T-helper 1 cell treated with Interleukin-12 subunit alpha and Interleukin-12 subunit beta and Interleukin-4 antibody, amounts not matched to agents 30 ng/mL and 1 ng/mL, for 36 hours (primary cell): ENCODE results near the gene FOXL2. TPM values are rescaled to one million over a fixed set of nuclear protein-coding genes. Genes with fewer than 3 reads are reported as not detected.

ENCODE experiments used
- intact Hi-C: fragments of 100-400 bp; cut with micrococcal nuclease; formaldehyde crosslinking; loops from one replicate; pipeline ENCODE4 v1.15.1; 2024
- total RNA-seq: library from RNA; stranded (reverse); gene quantifications from 2 replicates; pipeline ENCODE4 v1.2.3, GENCODE V29; 2022

Gene FOXL2
- total RNA-seq, 1 donor from 2014 or later, result not detected

DNA sequence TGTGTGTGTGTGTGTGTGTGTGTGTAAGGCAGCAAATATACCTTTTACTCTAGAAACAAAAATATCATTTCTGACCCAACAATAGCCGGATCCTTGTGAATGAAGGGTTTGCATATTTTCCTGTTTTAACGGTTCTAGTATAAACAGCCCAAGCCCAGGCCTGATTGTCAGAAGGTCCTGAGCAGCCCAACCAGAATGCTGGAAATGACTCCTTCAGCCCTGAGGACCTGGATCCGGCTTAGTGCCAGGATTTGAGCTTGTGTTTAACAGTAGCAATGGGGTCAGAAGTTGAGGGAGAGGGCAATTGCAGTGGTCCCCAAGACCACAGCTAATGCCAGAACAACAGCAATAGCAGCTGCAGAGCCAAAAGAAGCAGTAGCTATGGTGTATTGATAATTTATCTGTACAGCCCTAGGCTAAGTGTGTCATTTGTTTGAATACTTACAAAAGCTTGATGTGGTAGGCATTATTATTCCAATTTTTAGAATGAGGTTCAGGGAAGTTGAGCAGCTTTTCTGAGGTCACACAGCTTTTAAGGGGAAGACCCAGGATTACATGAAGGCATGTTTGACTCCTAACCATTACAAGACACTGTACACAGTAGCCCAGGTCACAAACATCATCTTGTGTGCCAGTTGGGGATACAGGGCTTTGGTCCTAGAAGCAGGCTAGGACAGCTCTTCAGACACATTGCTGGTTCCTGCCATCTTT, 12.8 kb downstream of the FOXL2 start:
- intact Hi-C loops, result no loop called here

DNA sequence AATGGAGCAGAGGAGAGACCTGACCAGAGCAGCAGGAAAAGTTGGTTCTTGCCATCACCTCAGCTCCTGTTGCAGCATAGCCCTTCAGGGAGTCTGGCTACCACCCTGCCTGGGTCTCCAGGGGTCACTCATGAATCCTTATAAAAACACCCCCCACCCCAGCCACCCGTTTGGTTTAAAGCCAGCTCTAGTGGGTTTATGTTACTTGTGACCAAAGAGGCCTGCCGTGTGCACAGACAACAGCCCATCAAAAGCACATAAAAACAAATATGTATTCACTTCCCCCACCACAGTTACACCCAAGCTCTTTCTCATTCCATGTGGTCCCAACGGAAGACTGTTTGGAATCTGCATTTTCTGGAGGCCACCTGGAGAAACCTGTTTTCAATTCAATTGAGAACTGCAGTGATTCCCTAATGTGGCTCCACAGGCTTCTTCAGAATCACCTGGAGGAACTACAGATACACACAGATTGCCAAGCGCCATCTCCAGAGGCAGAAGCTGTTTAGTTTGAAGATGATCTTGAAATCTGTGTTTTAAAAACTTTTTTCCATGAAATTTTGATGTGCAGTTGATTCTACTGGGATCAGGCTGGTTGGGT, 13.8 kb downstream of the FOXL2 start:
- intact Hi-C loops, result no loop called here

DNA sequence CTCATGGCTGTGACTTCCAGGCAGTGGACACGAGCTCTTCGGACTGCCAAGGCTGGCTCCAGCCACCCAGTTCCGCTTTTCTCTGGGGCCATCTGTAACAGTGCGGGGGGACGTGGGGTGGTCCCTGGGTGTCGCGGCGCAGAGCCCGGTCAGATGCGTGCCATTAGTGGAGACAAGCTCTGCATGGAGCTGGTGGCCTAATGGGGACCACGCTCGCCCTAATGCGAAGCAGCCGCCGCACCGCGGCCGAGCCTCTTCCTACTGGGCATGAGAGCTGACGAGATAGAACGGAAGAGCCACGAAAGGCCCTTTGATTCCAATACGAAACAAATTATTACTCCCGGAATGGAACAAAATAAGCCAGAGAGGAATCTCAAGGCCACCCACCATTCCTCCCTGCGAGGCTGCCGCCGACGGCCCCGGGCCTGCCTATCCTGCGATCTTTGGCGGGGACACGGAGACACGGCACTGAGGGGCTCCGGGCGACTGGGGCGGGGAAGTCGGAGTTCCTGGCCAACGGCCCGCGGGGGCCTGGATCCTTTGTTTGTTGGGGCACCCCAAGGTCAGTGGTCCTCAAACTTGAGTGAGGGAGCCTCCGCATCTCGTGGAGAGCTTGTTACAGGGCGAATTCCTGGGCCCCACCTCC, 18.1 kb downstream of the FOXL2 start:
- intact Hi-C loops, result no loop called here

DNA sequence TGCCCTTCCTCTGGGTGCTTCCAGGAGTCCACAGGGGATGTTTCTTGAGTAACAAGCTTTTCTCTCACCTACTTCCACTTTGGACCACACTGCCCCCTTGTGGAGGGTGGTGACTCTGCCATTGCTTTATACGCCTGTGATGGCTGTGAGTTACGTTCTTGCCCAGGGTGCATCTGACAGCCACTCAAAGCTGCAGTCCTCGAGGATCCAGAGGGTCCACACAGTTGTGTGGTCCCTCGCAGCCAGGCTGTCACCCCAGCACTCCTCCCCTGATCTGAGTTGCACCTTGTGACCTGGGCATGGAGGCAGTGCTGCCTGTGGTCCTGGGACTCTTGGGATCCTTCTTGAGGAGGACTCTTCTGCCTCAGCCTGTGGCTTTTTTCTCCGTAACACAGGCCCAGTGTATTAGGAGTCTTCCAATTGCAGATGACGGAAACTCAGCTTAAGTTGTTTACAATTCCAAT, 23.4 kb downstream of the FOXL2 start:
- intact Hi-C loops, result loop anchor here (1.0 to 2.0 kb wide), 8 partner anchors 89 to 855 kb away; partner anchors contain the start of genes ARMC8, CEP70 and PIK3CB

DNA sequence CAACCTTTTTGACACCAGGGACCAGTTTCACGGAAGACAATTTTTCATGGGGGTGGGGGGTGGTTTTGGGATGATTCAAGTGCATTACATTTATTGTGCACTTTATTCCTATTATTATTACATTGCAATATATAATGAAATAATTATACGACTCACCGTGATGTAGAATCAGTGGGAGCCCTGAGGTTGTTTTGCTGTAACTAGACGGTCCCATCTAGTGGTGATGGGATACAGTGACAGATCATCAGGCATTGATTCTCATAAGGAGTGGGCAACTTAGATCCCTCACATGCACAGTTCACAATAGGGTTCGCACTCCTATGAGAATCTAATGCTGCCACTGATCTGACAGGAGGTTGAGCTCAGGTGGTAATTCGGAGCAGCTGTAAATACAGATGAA, 24.5 kb downstream of the FOXL2 start:
- intact Hi-C loops, result loop anchor here (2.0 kb wide), 2 partner anchors 88 to 736 kb away; partner anchors contain the start of genes ARMC8 and PIK3CB

DNA sequence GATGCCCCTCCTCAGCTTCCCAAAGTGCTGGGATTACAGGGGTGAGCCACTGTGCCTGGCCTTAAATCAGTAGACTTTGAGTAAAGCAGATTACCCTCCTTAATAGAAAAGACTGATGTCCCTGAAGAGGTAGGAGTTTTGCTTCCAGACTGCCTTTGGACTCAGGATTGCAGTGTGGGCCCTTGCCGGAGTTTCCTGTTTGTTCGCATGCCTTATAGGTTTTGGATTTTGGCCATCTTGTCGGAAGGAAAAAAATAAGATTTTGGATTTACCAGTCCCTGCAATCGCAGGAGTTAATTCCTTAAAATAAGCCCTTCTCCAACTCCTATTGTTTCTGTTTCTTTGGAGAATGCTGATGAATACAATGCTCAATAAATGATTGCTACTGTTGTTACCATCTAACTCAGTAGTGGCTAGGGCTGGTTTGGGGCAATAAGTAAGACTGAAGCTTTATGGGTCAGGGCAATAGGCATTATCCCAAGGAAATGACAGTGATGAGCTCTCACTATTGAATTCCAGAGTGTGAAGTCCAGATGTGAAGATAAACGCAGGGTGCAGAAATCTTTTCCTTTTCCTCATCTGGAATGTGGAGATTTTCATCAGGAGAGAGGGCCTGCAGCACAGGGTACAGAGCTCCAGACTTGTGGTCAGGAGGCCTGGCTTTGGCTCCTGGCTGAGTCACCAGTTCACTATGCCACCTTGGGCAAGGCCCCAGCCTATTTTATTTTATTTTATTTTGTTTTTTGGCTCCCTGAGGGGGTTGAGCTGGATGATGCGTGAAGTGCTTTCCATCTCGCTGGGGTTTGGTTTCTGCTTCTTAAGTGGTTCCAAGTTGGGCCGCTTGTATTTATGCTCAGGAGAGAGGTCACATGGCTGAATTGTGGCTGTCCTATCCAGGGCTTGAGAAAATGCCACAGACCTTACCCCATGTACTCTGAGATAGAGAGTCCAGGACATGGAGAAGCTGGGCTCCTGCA, 25.3 kb downstream of the FOXL2 start:
- intact Hi-C loops, result loop anchor here (2.0 kb wide), 2 partner anchors 87 to 735 kb away; partner anchors contain the start of genes ARMC8 and PIK3CB

DNA sequence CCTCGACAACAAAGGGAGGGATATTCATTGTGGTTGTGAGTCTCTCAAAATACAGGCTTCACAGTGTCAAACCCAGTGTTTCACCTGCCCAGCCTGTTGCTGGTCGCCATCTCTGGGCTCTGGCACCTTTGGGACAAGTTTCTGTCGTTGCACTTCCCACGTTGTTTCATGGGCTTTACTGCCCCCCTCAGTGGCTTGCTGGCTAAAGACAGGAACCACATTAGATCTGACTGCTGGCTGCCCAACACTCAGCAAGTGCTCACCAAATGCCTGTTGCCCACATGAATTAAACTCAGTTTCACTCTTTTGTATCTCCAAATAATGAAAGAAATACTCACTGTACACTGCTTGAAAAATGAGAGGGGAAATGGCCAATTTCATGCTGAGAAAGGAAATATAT, 27.6 kb downstream of the FOXL2 start:
- intact Hi-C loops, result no loop called here

DNA sequence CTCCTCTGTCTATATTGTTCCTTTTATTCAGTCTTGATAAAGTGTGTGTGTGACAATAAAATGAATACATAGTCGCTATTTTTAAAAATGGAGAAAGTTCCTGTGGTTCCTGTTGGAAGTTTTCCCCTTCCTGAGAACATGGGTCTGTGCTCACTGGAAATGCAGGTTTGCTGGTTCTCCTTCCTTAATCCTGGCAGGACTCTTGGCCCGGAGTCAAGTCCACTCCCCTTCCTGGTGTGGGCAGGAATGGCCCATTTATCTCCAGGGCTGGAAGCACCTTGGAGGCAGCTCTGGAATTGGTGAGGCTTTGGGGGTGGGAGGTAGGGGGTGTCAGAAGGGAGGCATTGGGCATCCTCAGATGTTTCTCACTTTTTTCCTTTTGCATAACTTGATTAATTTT, 30.1 kb downstream of the FOXL2 start:
- intact Hi-C loops, result no loop called here

DNA sequence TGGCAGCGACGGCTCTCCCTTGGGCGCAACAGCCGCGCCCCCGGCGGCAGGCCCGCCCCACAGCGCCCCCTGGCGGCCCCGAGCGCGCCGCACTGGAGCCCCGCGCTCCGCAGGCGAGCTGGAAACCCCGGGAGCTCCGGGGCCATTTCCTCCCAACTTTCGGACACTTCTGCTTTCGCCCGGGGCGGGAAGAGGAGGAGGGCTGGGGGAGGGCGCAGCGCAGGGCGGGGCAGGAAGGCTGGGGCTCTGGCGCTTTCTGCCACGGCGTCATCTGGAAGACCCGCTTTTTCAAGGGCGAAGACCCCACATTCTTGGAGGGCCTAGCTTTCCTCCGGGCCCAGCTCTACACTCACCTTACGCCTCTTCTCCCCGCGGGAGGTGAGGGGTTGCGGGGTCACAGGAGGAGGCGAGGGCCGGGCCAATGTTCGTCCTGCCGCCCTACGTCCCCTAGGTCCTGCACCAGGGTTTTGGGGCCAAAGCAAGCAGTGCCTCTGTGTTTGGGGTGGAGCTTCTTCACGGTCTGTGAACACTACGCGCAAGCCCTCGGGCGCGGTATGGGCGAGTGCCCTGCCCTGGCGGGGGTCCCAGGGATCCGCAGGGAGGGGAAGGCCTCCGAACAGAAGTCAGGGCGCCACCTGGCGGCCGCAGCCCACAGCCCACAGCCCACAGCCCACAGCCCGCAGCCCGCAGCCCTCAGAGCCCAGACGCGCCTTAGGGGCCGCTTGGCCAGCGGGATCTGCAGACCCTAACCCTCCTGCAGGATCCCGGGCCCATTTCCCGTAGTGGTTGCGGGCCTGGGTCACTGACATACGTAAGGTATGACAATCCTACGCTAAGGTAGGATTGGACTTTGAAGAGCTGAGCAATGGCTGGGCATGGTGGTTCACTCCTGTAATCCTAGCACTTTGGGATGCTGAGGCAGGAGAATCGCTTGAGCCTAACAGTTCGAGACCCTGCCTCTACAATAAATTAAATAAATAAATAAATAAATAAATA, 31.1 kb downstream of the FOXL2 start:
- intact Hi-C loops, result loop anchor here (1.0 to 2.0 kb wide), 7 partner anchors 80 to 587 kb away; partner anchors contain the start of genes CEP70 and NME9

DNA sequence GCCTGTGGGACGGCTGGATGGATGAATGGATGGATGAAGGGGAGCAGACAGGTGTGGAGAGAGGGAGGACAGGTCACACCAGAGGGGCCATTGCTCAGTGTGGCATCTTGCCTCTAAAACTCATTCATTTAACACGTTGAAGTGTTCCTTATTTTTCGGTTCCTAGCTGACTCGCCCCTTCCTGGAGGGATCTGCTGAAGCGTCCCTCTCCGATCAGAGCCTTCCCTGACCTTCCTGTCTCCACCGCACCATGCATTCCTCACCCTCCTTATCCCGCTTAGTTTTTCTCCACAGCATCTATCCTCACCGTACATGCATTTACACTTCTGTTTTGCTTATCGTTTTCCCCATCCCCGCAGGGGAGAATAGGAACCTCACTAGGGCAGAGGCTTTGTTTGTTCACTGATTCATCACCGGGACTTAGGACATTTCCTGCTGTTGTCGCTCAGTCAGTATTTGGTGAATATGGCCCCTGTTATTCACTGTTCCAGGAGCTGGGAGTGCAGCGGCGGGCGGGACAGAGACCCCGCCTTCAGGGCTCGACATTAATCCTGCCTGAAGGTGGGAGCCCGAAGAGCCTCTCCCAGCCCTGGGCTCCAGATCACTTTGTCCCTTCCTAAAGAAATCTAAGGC, 32.0 kb downstream of the FOXL2 start:
- intact Hi-C loops, result loop anchor here (1.0 to 2.0 kb wide), 7 partner anchors 80 to 586 kb away; partner anchors contain the start of genes CEP70 and NME9

DNA sequence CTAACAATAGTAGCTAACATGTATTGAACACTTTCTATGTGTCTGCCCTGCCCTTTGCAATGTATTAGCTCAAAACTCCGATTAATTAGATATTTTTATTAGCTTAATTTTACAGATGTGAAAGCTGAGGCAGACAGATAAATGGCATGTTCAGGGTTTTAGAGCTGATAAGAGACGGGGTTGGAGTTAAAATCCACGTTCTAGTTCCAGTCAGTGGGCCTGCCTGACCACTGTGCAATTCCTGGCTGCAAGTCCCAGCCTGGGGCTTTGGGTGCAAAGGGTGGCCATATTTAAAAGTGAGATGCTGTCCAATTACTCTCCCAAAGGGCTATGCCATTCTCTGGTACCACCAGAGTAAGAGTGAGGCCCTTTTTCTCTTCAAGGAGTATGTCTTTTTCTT, 33.2 kb downstream of the FOXL2 start:
- intact Hi-C loops, result loop anchor here (2.0 kb wide), 3 partner anchors 435 to 585 kb away; partner anchors contain the start of gene NME9

DNA sequence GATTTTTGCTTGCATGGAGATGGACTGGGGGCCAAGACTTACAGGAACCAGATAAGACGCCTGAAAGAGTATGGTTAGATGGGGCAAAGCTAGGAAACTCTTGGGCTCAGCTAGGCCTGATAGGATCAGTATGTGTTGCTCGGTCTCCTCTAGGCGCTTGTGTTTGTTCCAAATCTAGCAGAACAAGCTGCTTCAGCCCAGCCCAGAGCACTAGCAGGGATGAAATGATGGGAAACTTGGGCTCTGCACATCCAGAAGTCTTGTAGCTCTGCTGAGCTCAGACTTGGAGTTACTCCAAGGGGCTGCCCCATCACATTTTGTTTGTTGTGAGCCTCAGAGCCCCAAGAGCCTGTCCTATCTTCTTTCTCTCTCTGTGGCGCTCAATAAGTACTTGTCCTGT, 34.7 kb downstream of the FOXL2 start:
- intact Hi-C loops, result no loop called here

DNA sequence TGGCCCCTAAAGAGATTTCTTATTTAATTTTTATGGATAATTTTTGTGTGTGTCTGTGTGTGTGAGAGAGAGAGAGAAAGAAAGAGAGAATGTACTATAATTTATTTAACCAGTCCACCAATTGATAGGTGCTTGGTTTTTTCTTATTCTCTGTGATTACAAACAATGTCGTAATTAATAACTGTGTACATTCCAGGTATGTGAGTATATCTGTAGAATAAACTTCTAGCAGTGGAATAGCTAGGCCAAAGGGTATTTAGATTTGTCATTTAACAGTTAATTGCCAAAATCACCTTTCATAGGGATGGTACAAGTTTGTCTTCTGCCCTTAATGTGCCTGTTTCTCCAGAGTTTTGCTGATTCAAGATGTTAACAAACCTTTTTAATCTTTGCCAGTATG, 35.3 kb downstream of the FOXL2 start:
- intact Hi-C loops, result no loop called here

DNA sequence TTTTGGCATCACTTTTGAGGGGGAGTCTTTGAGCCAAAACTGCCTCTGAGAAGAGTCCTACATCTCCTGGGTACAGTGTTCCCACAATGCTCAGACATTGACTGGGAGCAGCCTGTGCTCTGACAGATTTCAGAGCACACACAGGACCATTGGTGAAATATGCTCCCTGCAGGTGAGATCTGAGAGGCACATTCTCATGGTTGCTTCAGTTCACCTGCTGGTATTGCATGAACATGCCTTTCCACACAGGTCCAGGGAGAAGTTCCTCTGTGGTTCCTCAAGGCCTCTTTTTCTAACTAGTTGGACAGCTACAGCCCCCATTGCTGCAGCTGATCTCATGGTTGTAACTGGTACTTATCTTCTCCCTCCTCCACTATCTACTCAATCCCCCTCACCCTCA, 37.0 kb downstream of the FOXL2 start:
- intact Hi-C loops, result no loop called here

DNA sequence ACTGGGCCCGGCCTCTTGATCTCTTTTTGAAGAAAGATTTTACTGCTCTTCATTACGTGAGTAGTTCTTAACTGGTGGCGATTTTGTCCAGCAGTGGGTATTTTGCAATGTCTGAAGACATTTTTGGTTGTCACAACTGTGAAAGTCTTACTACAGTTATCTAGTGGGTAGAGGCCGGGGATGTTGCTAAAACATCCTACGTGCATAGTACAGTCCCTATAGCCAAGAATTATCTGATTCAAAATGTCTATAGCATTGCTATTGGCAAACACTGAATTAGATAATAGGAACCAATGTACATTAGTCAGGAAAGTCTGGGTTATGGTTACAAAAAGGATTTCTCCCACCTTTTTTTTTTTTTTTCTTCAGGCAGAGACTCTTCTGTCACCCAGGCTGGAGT, 38.1 kb downstream of the FOXL2 start:
- intact Hi-C loops, result no loop called here

DNA sequence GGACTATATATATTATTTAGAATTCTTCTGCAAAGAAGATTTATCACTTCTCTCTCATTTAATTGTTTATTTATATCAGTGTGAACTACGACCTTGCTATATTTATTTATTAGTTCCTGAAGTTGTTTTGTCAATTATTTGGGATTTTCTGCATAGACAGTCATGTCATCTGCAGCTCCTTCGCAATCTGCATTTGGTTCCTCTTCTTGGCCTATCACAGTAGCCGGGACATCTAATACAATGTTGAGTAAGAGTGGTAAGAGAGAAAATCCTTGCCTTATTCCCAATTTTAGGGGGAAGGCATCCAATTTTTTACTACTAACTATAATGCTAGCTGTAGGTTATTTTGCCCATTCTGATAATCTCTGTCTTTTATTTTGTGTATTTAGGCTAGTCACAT, 39.4 kb downstream of the FOXL2 start:
- intact Hi-C loops, result no loop called here

DNA sequence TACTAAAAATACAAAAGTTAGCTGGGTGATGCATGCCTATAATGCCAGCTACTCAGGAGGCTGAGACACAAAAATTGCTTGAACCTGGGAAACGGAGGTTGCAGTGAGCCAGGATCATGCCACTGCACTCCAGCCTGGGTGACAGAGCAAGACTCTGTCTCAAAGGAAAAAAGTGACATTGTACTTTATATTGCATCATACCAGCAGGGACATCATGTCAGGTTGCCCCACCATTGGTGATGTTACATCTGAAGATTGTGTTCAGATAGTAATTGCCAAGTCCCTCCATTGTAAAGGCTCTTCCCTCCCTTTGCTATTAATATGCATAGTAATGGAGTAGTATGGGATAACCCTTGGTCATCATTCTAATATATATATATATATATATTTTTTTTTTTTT, 44.8 kb downstream of the FOXL2 start:
- intact Hi-C loops, result no loop called here

DNA sequence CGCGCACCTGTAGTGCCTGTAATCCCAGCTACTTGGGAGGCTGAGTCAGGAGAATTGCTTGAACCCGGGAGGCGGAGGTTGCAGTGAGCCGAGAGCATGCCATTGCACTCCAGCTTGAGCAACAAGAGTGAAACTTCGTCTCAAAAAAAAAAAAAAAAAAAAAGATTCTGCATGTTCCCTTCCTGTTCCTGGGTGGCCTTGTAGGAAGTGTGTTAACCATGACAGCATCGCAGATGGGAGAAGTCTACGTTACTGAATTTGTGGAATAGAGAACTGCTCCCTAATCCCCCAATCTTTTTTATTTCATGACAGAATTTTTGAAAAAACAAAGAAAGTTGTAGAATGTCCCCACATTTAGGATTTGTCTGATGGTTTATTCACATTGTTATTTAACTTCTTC, 45.4 kb downstream of the FOXL2 start:
- intact Hi-C loops, result no loop called here

DNA sequence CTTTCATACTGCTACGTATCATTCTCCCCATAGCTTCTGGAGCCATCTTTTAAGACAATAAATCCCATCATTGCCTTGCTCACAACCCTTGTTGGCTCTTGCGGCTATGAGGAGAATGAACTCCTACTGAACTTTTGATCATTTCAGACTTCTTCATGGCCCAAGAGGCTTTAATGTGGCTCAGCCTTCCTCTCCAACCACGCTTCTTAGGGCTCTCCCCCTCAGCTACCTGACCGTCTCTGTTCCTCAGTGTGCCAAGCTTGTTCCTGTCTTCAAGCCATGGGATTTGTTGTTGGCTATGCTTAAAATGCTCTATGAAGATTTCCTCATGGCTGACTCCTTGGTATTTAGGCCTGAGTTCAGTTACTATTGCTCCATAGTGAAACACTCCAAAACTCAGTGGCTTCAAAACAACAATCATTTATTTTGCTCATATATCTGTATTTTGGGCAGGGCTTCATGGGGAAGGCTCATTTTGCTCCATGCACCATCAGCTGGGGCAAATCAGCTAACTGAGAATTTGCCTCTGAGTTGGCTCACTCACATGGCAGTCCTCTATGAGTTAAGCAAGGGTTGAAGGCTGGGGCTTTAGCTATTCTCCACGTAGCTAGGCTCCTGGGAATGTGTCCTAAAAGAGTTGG, 47.5 kb downstream of the FOXL2 start:
- intact Hi-C loops, result no loop called here
